ENCODE results near the gene MYF6.

DNA sequence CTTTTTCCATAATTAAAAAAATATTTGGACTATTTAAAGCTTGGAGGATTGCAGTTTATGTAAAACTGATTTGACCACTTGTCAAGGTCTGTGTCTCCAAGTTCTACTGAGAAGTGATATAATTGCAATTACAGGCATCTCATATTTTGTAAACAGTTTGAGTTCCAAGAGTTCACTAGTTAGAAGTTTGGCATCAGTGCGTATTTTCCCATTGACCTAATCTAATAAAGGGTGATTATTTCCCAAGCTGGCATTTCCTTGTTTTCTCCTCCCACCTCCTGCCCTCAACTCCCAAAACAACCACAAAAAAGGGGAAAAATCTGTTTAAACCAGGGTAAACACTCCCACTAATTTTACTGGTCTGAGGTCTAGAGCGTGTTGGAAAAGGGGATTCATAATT, 3.0 kb upstream of the MYF6 start:
- TF ChIP-seq U2AF1 (optimal IDR thresholded peaks at IDR 0.05; ENCODE audit: low read depth, low read length) (no peak), CBX5 (CRISPR knock-in tag; IDR thresholded peaks at IDR 0.05; ENCODE audit: borderline replicate concordance) (no peak), RBAK (CRISPR knock-in tag; IDR thresholded peaks at IDR 0.05) (no peak)
